Epithelial cell of esophagus (primary cell): Measurements from ENCODE around the gene GK2.
A peak's percentile ranks its signal among the peaks of the same experiment; 100 is the strongest.

Experiments
- DNase-seq: peaks from one replicate; pipeline ENCODE4 v3.0.0; 2010; ENCODE audit warnings: low read depth
- H3K4me3 ChIP-seq: 2 replicates; pipeline ENCODE4 v1.5.1; 2011; ENCODE audit warnings: mild to moderate bottlenecking, low read length, control low read depth
- CTCF ChIP-seq: IDR thresholded peaks from 2 replicates; pipeline ENCODE4 v1.5.1; 2011; ENCODE audit warnings: low read depth, mild to moderate bottlenecking, low read length, control low read depth, inconsistent platforms; ENCODE audit not compliant: insufficient read depth; ENCODE audit errors: missing control alignments

The GK2 gene

GRCh38 chr4:79408063-79408462, at the start of gene GK2:
Gene GK2, minus strand, starts transcription at chr4:79408228. Its CDS starts 28 bp downstream, at chr4:79408200.
- no peak within 1 kb of the TSS for H3K4me3 ChIP-seq
- DNase-seq: no peak
- no peak for TF ChIP-seq CTCF

GRCh38 chr4:79455216-79455615, 47.2 kb upstream of the GK2 start:
- no peak for DNase-seq
- TF ChIP-seq CTCF: no peak
- H3K4me3 ChIP-seq: no peak overlapping the region

- no peak for TF ChIP-seq CTCF
- DNase-seq: no peak
- H3K4me3 ChIP-seq: no peak overlapping the region
Measured at GRCh38 chr4:79454656-79455055, 46.6 kb upstream of the GK2 start.

GRCh38 chr4:79450053-79450452, 42.0 kb upstream of the GK2 start:
- no peak for TF ChIP-seq CTCF
- no peak overlapping the region for H3K4me3 ChIP-seq

GRCh38 chr4:79446145-79446544, 38.1 kb upstream of the GK2 start:
- no peak overlapping the region for H3K4me3 ChIP-seq
- no peak for DNase-seq
- TF ChIP-seq CTCF: no peak

More at GRCh38 chr4:79450053-79450452, 42.0 kb upstream of the GK2 start:
- DNase-seq: no peak

GRCh38 chr4:79445371-79445781, 37.3 kb upstream of the GK2 start:
- no peak overlapping the region for H3K4me3 ChIP-seq
- TF ChIP-seq CTCF: no peak
- no peak for DNase-seq

GRCh38 chr4:79442422-79442821, 34.4 kb upstream of the GK2 start:
- no peak overlapping the region for H3K4me3 ChIP-seq
- TF ChIP-seq CTCF: no peak
- DNase-seq: peak; percentile 45
